ENCODE data around the gene FAAH. TPM values are rescaled to one million over a fixed set of nuclear protein-coding genes. Genes with fewer than 3 reads are reported as not detected.

The FAAH gene
- total and polyA plus RNA-seq, 10 of the 15 experiments (the other 5 are each of a cell fraction or from before 2014, with no cell fraction given), result 0.07 to 2.5 (median 0.64) TPM; not detected in 1

- CTCF ChIA-PET, result no interaction called here
- Histone ChIP-seq H2AFZ (ENCODE audit: control insufficient read depth, low read depth, low read length) (no peak overlapping the region), H3K79me2 (ENCODE audit: control insufficient read depth, insufficient read depth, low read length) (no peaks in the 10 kb centered on the region), H3K4me2 (ENCODE audit: control insufficient read depth, insufficient read depth) (no peak overlapping the region), H3K4me3 (no peak overlapping the region), H3K36me3 (ENCODE audit: control insufficient read depth in 2 of 2, insufficient read depth in 2 of 2, low read length in 1 of 2) (peaks cover 19 to 28% of the 10 kb centered on the region in 2 experiments), H3K27ac (ENCODE audit: control insufficient read depth, insufficient read depth) (no peak overlapping the region), H3K9me3 (replicated peaks; ENCODE audit: control insufficient read depth, insufficient read depth, low read length) (no peaks in the 10 kb centered on the region), H4K20me1 (ENCODE audit: control insufficient read depth, insufficient read depth) (no peaks in the 10 kb centered on the region), H3K4me1 (ENCODE audit: control insufficient read depth, insufficient read depth, low read length) (peaks cover 1% of the 10 kb centered on the region; the same call in 1 of the 2 replicates), H3K27me3 (replicated peaks in 1 of 2; ENCODE audit: control insufficient read depth in 2 of 2, insufficient read depth in 2 of 2, low read length in 1 of 2) (no peaks in the 10 kb centered on the region), H3K9ac (ENCODE audit: control insufficient read depth, insufficient read depth, low read length) (no peak overlapping the region)
- RAD21 ChIA-PET (ENCODE audit: unreplicated experiment), result no interaction called here
- ATAC-seq (no peak), DNase-seq (ENCODE audit: low read depth, low spot score) (no peak), FAIRE-seq (no peak)
- POLR2A ChIA-PET, result interaction anchor here (0.6 to 0.9 kb wide), 4 partner anchors 15 to 140 kb away, joined by 3 read pairs; no protein-coding TSS in a partner anchor
- in situ Hi-C loops (cut with MboI), result no loop called here
- SMC1A ChIA-PET (ENCODE audit: uncharacterized antibody, unreplicated experiment), result interaction anchor here (1.0 kb wide), 1 partner anchor 15 kb away, joined by 3 read pairs; no protein-coding TSS in a partner anchor
- TF ChIP-seq STAT3 (IDR thresholded peaks at IDR 0.05; ENCODE audit: low read depth, low read length) (no peak), HDAC6 (IDR thresholded peaks at IDR 0.05; ENCODE audit: unreplicated experiment) (no peak), RB1 (IDR thresholded peaks at IDR 0.05; ENCODE audit: borderline replicate concordance) (no peak), MEF2A (IDR thresholded peaks at IDR 0.05; ENCODE audit: insufficient read depth, low read depth, low read length) (no peak), STAT1 (conservative IDR thresholded peaks at IDR 0.05) (no peak), SIN3A (IDR thresholded peaks at IDR 0.05; ENCODE audit: low read depth, low read length) (no peak), ZSCAN29 (IDR thresholded peaks at IDR 0.05) (no peak), ZNF592 (IDR thresholded peaks at IDR 0.05) (no peak), SMC3 (IDR thresholded peaks at IDR 0.05; ENCODE audit: borderline replicate concordance, low read length) (no peak), CHD1 (IDR thresholded peaks at IDR 0.05; ENCODE audit: low read depth, low read length) (no peak), E4F1 (IDR thresholded peaks at IDR 0.05; ENCODE audit: borderline replicate concordance, partially characterized antibody) (no peak), MXI1 (IDR thresholded peaks at IDR 0.05; ENCODE audit: low read depth, low read length) (no peak), NRF1 (conservative IDR thresholded peaks at IDR 0.05; ENCODE audit: low read depth, low read length) (no peak), ZZZ3 (IDR thresholded peaks at IDR 0.05; ENCODE audit: control insufficient read depth, insufficient read length, low read depth) (no peak)
- no TSS peak for BruUV-seq (replicated peaks)
- intact Hi-C loops (cut with micrococcal nuclease; ENCODE audit: unreplicated experiment), result no loop called here
- WGBS (ENCODE audit: insufficient coverage, insufficient replicate concordance, low lambda C conversion rate, missing lambda C conversion rate), result 100% methylated on average over 5 of the region's 5 CpGs
Observed at GRCh38 chr1:46364612-46365011, 29.5 kb upstream of the FAAH start.
